HG03460 (cell line): ENCODE results near the gene GLIS1.

Source experiments
- ATAC-seq: cut with Tn5 transposase; IDR thresholded peaks from one replicate; pipeline ENCODE4 v1.9.1; 2021; ENCODE audit not compliant: unreplicated experiment

The GLIS1 gene

DNA sequence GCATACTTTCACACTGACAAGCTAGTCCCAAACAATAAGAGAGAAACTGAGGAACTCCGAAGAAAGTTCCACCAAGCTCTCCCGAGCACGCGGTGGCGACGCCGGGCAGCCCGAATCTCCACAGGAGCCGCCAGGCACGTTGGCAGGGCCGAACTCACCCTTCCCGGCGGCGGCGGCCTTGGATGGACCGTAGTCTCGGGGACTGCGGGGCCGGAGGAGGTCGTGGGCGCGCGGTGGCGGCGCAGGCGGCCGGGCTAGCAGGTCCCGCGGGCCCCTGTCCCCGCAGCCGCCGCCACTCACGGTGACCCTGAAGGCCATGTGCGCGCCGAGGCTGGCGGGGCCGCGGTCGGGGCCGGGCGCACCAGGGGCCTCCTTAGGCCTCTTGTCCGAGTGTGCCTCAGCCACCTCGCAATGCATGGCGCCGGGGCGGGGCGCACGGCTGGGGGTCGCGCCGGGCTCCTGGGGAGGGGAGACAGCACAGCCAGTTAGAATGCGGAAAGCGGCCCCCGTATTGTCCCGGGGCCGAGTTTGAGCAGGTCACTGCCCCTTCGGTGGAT is 1.2 kb downstream of the GLIS1 start:
- ATAC-seq = no peak

- ATAC-seq = no peak
Measured at GRCh38 chr1:53736290-53736689, 2.7 kb downstream of the GLIS1 start.

DNA sequence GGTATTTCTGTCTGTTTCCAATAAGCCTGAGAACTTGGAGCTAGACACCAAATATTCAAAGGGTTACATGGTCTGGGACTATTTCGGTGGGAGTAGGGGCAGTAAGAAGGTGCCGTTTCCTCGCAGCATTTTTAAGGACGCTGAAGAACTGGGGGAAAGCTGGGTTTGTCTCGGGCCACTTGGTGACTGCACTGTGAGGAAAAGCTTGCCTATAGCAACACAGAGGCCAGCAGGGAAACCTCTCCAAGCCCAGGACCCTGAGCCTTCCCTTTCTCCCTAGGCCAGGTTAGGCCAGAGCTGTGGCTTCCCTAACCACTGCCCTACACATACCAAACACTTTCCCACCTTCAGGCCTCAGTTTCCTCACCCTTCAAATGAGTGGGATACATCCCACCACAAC is 3.3 kb downstream of the GLIS1 start:
- no peak for ATAC-seq

DNA sequence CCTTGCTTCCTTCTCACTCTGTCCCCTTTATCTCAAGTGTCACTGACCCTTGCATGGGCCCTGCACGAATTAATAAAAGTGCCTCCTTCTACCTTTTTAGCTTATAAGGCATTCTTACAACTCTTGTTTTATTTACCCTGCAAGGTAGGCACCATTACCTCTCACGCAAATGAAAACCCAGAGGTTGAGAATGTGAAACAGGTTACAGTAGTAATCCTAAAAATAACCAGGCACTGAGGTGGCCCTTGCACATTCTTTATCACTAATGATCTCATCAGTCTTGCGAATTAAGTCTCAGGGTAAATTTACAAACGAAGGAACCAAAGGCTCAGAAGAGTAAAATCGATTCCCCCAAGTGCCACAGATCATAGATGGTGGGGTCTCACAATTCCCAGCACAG is 3.7 kb downstream of the GLIS1 start:
- ATAC-seq = no peak

GRCh38 chr1:53734650-53735211 is 4.2 kb downstream of the GLIS1 start:
- no peak for ATAC-seq

DNA sequence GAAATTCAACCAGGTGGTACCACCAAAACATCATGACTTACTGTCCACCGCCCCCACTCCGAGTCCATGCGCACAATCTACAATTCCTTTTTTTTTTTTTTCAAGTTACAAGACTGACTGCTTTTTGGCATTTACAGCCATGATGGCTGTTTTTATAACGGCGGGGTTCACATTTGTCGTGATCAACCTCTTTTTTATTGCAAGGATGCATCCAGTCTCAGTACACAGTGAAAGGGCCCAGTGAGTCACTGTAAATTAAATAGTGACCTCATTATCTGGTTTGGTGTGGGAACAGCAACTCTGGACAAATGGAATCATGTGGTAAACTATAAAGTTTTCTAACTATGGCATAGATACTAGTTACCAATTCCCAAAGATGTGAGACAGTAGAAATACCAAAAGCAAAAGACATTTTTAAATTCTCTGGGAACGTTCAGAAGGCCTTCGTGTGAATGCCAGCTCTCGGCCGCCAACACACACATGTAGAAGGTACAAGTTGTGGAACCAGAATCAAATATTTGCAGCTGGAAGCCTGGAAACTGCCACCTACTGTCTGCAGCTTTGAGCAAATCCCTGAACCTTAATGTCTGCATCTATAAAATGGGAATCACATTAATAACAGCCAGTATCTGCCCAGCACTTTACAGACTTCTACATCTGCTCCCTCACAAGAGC is 4.9 kb downstream of the GLIS1 start:
- no peak for ATAC-seq

DNA sequence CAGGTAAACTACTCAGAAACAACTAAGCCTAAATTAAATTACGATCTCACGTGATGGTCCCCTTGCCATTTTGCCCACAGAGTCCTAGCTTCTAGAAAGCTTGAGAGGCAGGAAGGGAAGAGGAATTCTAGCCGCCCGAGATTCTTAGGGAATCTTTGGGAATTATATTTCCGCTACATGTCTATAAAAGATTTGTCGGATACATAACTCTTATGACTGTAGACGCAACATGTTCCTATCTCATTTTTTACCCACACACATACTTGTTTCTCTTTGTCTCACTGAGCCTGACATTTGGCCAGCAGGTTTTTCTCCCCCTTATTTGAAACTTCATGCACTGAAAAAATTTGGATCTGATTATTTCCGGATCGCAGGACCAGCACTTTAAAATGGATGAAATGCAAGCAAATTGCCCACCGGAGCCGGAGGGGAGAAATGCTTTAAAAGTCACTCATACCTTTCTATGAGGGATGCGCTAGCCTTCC is 5.5 kb downstream of the GLIS1 start:
- no peak for ATAC-seq

DNA sequence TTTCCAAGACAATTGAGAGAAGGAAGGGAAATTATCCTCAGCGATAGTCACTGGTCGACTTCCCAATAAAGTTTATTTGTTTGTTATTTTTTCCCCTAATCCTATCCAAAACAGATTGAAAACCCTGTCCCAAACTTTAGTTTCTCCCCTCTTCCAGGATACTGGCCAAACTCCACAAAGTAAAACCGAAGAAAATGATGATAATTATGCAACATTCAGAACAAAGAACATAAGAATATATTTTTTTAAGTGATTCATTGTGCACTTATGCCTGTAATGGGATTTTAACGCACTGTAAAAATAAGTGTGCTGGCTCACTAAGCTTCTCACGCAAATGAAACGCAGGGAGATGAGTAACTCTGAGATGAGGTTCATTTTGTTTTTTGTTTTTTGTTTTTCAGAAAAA is 6.0 kb downstream of the GLIS1 start:
- no peak for ATAC-seq

DNA sequence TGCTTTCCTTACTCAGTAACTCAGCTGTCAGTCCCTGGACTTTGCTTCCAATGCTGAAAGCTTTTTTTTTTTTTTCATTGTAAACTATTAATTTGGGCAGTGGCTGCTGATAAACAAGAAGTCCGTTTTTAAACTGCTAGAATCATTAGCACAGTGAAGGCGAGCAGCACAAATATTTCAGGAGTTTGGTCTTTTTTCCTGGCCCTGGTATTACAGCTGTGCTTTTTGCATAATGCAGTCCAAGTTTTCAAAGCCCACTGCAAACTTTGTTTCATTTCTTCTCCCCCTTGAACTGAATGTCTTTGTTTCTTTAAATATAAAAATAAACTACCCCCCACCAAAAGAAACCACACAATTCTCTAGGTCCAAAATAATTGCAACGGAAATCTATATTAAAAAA is 6.6 kb downstream of the GLIS1 start:
- no peak for ATAC-seq

- no peak for ATAC-seq
Measured at GRCh38 chr1:53731779-53732305, 7.1 kb downstream of the GLIS1 start.

DNA sequence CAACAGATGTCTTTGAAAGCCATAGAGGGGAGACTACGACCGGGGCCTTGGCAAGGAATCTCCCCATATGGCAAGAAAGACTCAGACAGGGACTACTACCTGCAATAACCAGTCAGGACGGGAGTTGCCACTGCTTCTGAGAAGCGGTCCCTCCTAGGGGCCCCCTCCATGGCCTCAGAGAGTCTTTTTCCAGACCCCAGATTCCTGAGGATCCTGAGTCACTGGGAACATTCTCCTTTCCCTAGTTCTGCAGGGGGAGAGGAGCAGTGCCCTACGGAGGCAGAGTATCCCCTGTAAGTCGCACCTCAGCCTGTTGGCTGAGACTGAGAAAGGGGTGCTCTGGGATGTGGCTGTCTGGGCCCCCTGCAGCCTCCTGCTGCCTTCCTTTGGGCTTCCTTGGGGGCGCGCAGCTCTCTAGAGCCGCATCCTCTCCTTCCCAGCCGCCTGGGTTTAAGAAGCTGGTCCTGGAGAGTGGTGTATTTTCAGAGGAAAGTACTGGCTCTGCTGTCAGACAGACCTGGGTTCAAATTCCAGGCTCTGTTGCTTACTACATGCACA is 7.8 kb downstream of the GLIS1 start:
- ATAC-seq = no peak

GRCh38 chr1:53730224-53730865 is 8.6 kb downstream of the GLIS1 start:
- ATAC-seq = no peak

DNA sequence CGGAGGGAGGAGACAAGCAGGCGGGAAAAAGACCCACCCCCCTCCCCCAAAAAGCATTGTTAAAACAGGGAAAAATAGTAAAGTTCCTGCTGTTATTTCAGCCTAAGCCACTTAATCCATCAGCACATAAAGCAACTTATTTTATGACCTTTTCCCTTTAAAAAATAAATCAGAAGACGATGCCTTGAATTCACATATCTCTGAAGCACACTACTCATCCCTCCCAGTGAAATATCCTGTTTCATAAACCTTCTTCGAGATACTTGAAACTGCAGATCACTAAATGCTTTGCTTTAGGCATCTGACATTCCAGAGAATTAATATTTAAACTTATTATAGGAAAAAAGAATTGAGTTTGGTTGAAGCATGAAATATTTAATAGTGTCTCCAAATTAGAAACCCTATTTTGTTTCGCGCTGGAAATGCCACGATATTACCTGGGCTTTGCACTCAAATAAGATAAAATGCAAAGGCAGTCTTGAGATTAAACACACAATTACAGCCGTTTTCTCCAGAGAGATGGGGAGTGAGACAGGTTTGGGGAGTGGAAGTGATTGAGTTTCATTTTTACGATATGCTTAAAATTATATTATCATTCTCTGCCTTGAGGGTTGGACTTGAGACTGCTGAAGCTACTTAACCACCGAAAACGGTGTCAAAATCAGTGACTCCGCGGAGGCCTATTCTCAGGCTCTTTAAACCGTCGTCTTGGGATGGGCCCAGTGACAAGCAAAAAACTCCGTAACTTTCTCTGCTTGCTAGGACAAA is 9.3 kb downstream of the GLIS1 start:
- no peak for ATAC-seq

- no peak for ATAC-seq
Measured at GRCh38 chr1:53728702-53729455, 10.1 kb downstream of the GLIS1 start.

DNA sequence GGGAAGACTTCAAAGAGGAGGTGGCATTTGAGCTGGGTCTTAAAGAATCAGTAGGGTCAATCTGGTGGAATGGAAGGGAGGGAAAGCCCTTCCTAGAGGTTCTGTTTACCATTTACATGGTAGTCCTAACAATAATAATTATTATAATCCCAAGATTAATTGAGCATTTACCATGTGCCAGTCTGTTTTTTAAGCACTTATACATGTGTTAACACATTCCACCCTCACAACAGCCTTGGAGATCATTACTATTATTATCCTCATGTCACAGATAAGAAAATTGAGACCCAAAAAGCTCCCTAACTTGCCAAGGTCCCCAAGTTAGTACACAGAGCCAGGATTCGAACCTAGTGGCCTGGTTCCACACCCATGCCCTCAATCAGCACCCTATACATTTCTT is 10.8 kb downstream of the GLIS1 start:
- ATAC-seq = no peak

DNA sequence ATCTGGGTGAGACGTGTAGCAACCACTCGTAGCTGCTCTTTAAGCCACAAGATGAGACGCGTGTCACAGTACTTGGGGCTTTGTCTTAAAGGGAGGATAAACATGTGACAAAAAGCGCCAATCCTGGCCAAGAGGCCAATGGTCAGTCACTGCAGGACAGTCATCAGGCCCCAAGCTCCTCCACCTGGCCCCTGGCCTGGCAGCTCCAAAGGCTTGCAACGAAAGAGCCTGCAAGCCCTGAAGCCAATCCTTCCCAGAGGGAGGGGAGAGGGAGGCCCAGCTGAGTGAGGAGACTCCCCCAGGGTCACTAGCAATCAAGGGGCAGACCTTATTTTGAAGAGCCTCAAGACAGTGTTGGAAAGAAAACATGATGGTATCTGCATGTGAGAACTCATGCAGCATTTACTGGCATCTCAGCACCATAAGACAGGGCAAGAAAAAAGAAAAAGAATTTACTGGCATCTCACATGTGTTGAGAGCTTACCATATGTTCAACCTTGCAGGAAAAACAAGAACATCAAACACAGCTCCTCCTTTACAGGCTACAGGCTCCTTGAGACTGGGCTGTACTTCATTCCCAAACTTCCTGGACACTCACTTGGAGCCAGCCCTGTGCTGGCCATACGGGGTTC is 11.4 kb downstream of the GLIS1 start:
- no peak for ATAC-seq

- ATAC-seq = no peak
Measured at GRCh38 chr1:53726009-53726600, 12.9 kb downstream of the GLIS1 start.

DNA sequence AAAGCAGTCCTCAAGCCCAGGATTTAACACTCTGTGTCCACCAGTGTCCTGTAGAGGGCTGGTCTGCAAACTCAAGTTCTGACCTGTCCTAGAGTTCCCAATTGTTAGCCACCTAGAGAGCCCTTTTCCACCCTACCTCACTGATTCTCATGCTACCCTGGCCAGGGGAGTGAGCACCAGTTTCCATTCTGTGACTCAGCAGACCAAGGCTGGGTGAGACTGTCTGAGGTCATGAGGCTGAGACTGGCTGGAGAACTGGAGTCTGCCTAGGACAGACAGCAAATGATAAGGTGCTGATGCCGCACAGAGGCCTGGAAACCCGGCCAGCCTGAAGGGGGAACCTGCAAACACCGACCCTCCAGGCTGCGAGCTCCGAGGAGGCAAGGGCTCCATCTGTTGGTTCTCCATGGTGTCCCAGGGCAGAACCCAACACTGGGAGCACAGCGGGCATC is 13.7 kb downstream of the GLIS1 start:
- no peak for ATAC-seq

GRCh38 chr1:53722025-53722424 is 16.9 kb downstream of the GLIS1 start:
- no peak for ATAC-seq
